Measurements from ENCODE around the gene PUM1.

PUM1 gene

DNA sequence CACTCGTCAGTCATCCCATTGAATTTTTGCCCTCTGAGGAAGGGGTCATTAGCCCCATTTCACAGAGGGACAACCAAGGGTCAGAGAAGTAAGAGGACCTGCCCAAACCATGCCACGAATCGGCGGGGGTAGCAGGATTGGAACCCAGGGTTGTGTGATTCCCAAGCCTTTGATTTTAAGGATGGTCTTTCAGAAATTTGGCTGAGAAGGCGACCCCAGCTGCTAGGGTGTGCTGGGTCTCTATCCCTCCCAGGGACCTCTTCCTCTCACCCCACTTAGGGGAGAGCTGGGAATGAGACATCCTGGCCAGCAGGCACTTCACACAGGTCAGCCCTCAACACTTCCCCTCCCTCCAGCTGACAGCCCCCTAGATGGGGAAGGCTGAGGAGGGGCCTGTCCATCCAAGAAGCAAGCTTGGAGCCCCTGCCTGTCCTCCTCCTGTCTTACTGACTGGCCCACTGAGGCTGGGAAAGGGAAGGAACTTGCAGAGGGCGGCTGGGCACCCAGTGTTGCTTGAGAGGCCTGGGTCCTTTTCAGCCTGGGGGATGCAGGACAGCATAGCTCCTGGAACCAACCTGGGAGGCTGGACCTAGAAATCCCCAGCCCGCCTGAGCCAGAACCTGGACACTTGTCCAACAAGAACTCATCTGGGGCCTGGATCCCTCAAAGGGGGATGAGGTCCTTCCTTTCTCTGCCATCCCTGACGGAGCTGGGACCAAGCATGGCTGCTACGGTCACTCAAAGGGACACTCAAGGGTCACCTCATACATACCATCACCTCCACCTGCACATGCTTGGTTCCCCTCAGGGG, 158.7 kb downstream of the PUM1 start:
- Histone ChIP-seq H3K4me1 (ENCODE audit: low read depth, poor library complexity, severe bottlenecking) (no peaks in the 10 kb centered on the region), H3K4me2 (no peak overlapping the region), H3K27me3 (ENCODE audit: insufficient read depth, low read depth) (peaks cover 48% of the 10 kb centered on the region), H3K27ac (no peak overlapping the region), H4K20me1 (ENCODE audit: insufficient read depth) (no peaks in the 10 kb centered on the region), H3K4me3 (IDR thresholded peaks at IDR 0.05; ENCODE audit: insufficient read depth, low read depth, low read length) (no peak overlapping the region), H2AFZ (ENCODE audit: low read depth) (no peak overlapping the region), H3K36me3 (ENCODE audit: insufficient read depth) (no peaks in the 10 kb centered on the region), H3K9ac (no peak overlapping the region), H3K79me2 (ENCODE audit: insufficient read depth, low read depth) (no peaks in the 10 kb centered on the region)
- TF ChIP-seq, protein P1, sequence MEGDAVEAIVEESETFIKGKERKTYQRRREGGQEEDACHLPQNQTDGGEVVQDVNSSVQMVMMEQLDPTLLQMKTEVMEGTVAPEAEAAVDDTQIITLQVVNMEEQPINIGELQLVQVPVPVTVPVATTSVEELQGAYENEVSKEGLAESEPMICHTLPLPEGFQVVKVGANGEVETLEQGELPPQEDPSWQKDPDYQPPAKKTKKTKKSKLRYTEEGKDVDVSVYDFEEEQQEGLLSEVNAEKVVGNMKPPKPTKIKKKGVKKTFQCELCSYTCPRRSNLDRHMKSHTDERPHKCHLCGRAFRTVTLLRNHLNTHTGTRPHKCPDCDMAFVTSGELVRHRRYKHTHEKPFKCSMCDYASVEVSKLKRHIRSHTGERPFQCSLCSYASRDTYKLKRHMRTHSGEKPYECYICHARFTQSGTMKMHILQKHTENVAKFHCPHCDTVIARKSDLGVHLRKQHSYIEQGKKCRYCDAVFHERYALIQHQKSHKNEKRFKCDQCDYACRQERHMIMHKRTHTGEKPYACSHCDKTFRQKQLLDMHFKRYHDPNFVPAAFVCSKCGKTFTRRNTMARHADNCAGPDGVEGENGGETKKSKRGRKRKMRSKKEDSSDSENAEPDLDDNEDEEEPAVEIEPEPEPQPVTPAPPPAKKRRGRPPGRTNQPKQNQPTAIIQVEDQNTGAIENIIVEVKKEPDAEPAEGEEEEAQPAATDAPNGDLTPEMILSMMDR (conservative IDR thresholded peaks at IDR 0.05; ENCODE audit: low read depth, low read length) = no peak

DNA sequence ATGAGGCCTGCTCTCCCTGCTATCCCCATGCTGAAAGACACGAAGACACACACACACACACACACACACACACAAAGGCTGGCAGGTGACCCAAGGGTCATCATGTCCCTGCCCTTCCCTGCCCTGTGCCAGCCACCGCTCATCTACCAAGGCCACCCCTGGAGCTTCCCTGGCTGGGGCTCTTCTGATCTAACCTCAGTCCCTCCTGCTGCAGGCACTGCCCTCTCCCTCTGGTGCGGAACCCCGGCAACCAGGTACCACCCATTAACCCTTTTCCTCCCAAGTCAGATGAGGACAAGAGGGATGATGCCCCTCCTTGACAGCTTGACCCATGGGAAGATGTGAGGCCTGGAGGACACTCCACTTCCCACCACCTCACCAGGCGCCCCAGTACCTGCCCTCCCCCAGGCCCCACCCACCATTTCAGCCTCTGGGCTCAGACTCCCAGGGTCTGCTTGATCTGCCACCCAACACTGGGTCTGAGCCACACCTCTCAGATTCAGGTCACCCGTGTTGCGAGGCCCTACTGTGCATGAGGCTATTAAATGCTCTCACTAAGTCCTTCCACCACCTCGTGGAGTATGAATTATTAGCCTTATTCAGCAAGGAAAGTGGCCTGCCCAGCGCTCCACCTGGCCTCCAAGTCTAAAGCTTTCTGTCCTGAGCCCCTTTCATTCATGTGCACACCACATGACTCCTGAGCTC, 159.4 kb downstream of the PUM1 start:
- H3K27me3 ChIP-seq (ENCODE audit: insufficient read depth, low read depth) = peaks cover 47% of the 10 kb centered on the region

DNA sequence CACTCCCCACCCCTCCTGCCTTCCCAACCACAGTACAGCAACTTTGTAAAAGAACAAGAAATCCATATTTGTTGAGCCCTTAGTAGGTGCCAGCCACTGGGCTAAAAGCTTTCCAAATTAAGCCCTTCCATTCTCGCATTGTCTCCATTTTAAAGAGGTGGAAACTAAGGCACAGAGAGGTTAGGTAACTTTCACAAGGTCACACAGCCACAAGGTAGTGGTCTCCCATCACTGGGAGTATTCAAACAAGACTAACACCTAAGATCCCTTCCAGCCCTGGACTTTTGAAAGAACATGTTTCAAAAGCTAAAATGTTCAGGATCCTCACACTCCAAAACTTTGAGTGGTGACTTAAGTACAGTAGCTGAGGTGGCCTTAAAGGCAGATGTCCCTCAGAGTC, 160.1 kb downstream of the PUM1 start:
- TF ChIP-seq, protein P1 (conservative IDR thresholded peaks at IDR 0.05; ENCODE audit: low read depth, low read length) = no peak
- Histone ChIP-seq H3K27me3 (ENCODE audit: insufficient read depth, low read depth) (peaks cover 42% of the 10 kb centered on the region), H3K4me1 (ENCODE audit: low read depth, poor library complexity, severe bottlenecking) (no peaks in the 10 kb centered on the region), H3K27ac (no peak overlapping the region), H3K79me2 (ENCODE audit: insufficient read depth, low read depth) (no peaks in the 10 kb centered on the region), H2AFZ (ENCODE audit: low read depth) (no peak overlapping the region), H4K20me1 (ENCODE audit: insufficient read depth) (no peaks in the 10 kb centered on the region), H3K4me3 (IDR thresholded peaks at IDR 0.05; ENCODE audit: insufficient read depth, low read depth, low read length) (no peak overlapping the region), H3K9ac (no peak overlapping the region), H3K4me2 (no peak overlapping the region), H3K36me3 (ENCODE audit: insufficient read depth) (no peaks in the 10 kb centered on the region)

More for the DNA sequence above, 159.4 kb downstream of the PUM1 start:
- no peak overlapping the region for H2AFZ ChIP-seq (ENCODE audit: low read depth)
- no peaks in the 10 kb centered on the region for H3K4me1 ChIP-seq (ENCODE audit: low read depth, poor library complexity, severe bottlenecking)
- H3K27ac ChIP-seq = no peak overlapping the region
- no peaks in the 10 kb centered on the region for H3K79me2 ChIP-seq (ENCODE audit: insufficient read depth, low read depth)
- H3K4me2 ChIP-seq = no peak overlapping the region
- H4K20me1 ChIP-seq (ENCODE audit: insufficient read depth) = no peaks in the 10 kb centered on the region
- TF ChIP-seq, protein P1 (conservative IDR thresholded peaks at IDR 0.05; ENCODE audit: low read depth, low read length) = no peak
- no peak overlapping the region for H3K4me3 ChIP-seq (IDR thresholded peaks at IDR 0.05; ENCODE audit: insufficient read depth, low read depth, low read length)
- H3K36me3 ChIP-seq (ENCODE audit: insufficient read depth) = no peaks in the 10 kb centered on the region
- H3K9ac ChIP-seq = no peak overlapping the region

DNA sequence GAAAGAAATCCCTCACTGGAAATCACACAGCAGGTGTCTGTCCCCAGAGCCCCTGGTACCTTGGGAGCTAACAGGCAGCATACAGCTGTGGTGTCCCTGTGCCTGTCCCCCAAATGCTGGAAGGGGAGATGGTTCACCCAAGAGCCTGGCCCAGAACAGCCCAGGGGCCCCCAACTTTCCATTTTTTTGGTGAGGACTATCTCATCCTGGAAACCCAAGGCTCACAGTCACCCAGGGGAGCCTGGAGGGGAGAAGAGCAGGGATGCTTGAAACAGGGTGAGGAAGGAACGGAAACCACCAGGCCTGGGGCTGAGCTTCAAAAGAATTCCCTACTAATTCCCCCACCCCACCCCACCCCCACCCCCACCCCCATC, 160.6 kb downstream of the PUM1 start:
- Histone ChIP-seq H3K79me2 (ENCODE audit: insufficient read depth, low read depth) (no peaks in the 10 kb centered on the region), H3K36me3 (ENCODE audit: insufficient read depth) (no peaks in the 10 kb centered on the region), H3K4me2 (no peak overlapping the region), H3K4me3 (IDR thresholded peaks at IDR 0.05; ENCODE audit: insufficient read depth, low read depth, low read length) (no peak overlapping the region), H3K27ac (no peak overlapping the region), H3K9ac (no peak overlapping the region), H4K20me1 (ENCODE audit: insufficient read depth) (no peaks in the 10 kb centered on the region), H2AFZ (ENCODE audit: low read depth) (no peak overlapping the region), H3K27me3 (ENCODE audit: insufficient read depth, low read depth) (peaks cover 38% of the 10 kb centered on the region), H3K4me1 (ENCODE audit: low read depth, poor library complexity, severe bottlenecking) (no peaks in the 10 kb centered on the region)
- TF ChIP-seq, protein P1 (conservative IDR thresholded peaks at IDR 0.05; ENCODE audit: low read depth, low read length) = no peak

Data from KMS-11 (cell line).